PC-3 (cell line): ENCODE results near the gene TBXAS1.

ENCODE experiments used
- CTCF ChIP-seq: fragments of 300-600 bp; sonication (generic); conservative IDR thresholded peaks from 2 replicates; pipeline ENCODE4 v1.5.1; 2017; ENCODE audit warnings: antibody characterized with exemption, low read depth, mild to moderate bottlenecking, low read length
- EZH2 ChIP-seq: fragments of 300-600 bp; sonication (generic); IDR thresholded peaks from one replicate; pipeline ENCODE4 v1.6.1; 2017; ENCODE audit warnings: antibody characterized with exemption, mild to moderate bottlenecking, low read length; ENCODE audit not compliant: unreplicated experiment

- TF ChIP-seq CTCF (no peak), EZH2 (no peak)
These were observed 9.0 kb upstream of the TBXAS1 start for GRCh38 chr7:139820089-139820488.
